PFSK-1 (cell line): ENCODE data around the gene TLR10.

Experiments
- FOXP2 ChIP-seq: optimal IDR thresholded peaks from 2 replicates; pipeline ENCODE3; 2011; ENCODE audit warnings: borderline replicate concordance, control low read depth, inconsistent platforms; ENCODE audit not compliant: insufficient read depth; ENCODE audit errors: extremely low read length, extremely low read depth
- POLR2AphosphoS5 ChIP-seq: IDR thresholded peaks from 2 replicates; pipeline ENCODE4 v1.6.1; 2012; ENCODE audit warnings: low read depth, mild to moderate bottlenecking, control low read depth, low read length, moderate library complexity
- REST ChIP-seq, 2 experiments: IDR thresholded peaks; 2 replicates each; pipeline versions ENCODE4 v1.6.1 to v1.8.0; 2011 to 2012; ENCODE audit warnings: low read depth in 2 of 2, low read length in 2 of 2, control low read depth in 1 of 2, inconsistent platforms in 1 of 2, mild to moderate bottlenecking in 1 of 2, moderate library complexity in 1 of 2; ENCODE audit not compliant: insufficient read depth in 1 of 2
- SIN3A ChIP-seq: IDR thresholded peaks from 2 replicates; pipeline ENCODE4 v1.6.1; 2012; ENCODE audit warnings: mild to moderate bottlenecking, low read length, moderate library complexity, borderline replicate concordance; ENCODE audit not compliant: insufficient read depth
- TAF1 ChIP-seq: IDR thresholded peaks from 2 replicates; pipeline ENCODE4 v1.6.1; 2012; ENCODE audit warnings: low read length, control low read depth, borderline replicate concordance; ENCODE audit not compliant: insufficient read depth

- no peak for TF ChIP-seq TAF1
- no peak for TF ChIP-seq SIN3A
- no peak for TF ChIP-seq POLR2AphosphoS5
- no peak for TF ChIP-seq REST (IDR thresholded peaks at IDR 0.05; ENCODE audit: insufficient read depth in 1 of 2, low read depth in 2 of 2, low read length in 2 of 2)
- TF ChIP-seq FOXP2 = no peak
Observed at GRCh38 chr4:38822748-38823303, 40.0 kb upstream of the TLR10 start.
